ENCODE results near the gene TNS1.

Gene TNS1

GRCh38 chr2:217907266-217907665 is 95.5 kb downstream of the TNS1 start:
- DNase-seq, result no peak

DNA sequence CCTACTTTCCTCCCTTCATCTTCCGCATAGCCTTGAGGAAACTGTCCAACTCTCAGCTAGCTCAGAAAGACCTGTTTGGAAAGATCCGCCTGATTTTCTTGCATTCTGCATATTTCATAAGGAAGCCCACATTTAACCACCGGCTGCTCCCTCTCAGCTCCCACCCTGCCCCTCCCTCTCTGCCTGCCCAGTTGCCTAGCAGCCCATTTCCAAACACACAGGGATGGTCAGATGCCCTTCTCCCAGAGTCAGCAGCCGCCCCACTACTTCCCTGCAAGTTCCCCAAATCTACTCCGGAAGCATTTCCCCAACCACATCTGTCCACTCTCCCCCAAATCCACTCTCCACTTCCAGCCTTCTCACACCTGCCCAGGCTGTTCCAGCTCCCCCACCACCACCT is 96.0 kb downstream of the TNS1 start:
- DNase-seq, result no peak

DNA sequence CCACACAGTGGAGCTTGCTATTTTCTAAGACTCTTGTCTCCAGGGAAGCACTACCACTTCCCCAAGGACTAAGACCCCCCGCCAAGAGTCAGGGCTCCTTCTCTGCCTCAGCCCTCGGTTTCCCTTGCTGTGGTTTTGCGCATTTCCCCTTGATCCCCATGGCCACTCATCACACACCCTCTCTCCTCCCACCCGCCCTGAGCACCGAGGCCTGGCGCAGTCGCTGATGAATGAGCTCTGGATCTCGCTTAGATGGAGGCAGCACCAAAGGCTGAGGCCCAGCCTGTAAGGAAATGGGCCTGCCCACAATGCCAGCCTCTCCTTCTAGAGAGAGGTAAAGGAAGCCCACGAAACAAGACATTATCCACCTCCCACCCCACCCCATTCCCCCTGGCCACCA is 96.9 kb downstream of the TNS1 start:
- no peak for DNase-seq

GRCh38 chr2:217905395-217905794 is 97.4 kb downstream of the TNS1 start:
- no peak for DNase-seq

DNA sequence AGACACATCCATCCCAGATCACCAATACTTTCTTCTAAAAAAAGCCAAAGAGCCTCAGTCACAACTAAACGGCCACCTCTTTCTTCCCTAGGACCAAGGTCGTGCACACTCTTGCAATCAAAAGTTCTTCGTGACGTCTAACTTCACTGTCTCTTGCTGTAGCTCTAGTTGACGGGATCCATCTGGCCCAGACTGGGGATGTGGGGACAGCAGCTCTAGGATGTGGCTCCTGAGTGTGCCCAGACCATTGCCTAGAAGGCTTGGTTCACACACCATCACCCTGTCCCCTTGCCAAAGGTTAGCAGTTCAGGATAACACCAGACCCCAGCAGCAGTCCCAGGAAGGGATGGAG is 98.2 kb downstream of the TNS1 start:
- no peak for DNase-seq

DNA sequence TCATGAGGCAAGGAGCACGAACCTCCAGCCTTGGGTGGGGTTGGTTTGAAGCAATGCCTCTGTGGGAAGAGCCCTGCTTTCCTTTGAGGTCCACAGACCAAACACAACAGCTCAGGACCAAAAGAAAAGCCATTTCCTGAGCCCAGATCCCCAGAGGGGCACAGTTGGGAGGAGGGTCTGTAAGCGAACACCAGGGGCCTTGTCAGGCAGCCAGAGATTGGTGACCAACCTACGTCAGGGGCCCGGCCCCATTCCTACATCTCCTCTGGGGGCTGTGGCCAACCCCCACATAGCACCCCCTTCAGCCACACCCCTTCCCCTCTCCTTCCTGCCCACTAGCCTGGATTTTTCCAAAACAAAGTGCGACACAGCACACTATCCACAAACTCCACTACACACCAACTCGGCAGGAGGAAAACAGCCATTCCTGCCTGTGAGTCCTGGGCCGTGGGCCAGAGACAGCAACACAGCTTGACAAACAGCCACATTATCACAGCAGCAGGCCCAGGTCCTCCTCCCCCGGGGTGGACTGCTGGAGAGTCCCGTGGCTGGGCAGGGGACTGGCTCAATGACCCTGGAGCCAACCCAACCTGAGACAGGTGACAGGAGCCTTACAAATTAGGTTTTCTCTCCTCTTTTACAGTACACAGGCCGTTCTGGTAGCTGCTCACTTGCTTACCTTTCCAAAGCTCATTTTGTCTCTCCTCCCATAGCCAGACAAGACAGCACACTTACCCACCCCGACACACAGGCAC is 98.8 kb downstream of the TNS1 start:
- no peak for DNase-seq

DNA sequence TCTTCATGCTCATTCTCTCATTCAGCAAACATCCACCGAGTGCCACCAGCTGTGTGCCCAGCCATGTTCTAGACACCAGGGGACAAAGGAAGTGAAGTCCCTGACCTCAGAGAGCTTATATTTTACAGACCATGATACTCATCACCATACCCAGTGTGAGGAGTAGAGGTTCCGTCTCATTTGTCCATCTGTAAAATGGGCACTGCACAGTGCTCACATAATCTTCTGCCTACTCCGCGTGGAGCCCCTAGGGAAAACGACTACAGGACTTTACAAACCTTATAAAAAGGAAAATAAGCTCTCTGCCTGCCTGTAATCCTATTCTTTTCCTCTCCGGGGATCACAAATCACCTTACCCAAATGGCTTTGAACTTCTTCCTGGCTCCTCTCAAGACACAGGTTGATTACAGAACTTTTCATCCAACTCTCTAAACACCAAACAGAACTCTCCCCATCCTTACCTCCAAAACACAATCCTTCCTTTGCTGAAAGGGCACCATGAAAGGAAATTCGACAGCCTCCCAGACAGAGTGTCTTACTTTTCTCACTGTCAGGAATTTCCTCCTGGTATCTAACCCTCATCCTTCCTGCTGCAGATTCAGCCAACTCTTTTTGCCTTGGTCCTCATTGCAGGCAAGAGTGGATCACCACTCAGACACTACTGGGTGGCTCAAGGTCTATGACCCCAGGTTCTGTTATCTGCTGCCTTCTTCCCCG is 99.5 kb downstream of the TNS1 start:
- DNase-seq, result no peak

GRCh38 chr2:217902379-217903141 is 100.2 kb downstream of the TNS1 start:
- no peak for DNase-seq

DNA sequence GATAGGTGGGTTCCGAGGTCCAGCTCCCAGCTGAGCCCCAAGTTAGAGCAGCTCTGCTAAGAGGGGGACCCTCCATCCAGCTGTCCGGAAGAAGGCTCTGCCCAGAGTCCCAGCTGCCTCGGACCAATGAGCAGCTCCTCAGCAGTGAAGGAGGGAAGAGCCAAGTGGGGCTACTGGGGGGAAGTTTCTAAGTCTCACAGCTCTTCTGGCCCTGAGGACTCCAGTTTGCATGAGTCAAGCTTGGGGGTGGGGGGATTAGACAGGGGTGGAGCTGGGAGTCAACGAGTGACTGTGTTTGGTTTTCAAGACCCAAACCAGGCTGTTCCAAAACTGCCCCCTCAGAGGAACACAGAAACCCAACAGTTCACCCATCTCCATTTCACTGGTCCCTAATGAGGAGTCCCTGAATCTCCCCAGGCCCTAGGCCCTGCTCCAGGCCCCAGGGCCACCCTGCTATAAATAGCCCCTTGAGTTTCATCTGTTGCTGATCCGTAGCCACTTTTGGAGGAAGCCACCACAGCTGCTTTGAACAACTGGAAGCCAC is 100.9 kb downstream of the TNS1 start:
- DNase-seq, result no peak

GRCh38 chr2:217901400-217901799 is 101.4 kb downstream of the TNS1 start:
- no peak for DNase-seq

GRCh38 chr2:217900780-217901360 is 101.9 kb downstream of the TNS1 start:
- DNase-seq, result no peak

GRCh38 chr2:217900010-217900779 is 102.6 kb downstream of the TNS1 start:
- DNase-seq, result no peak

GRCh38 chr2:217899231-217900009 is 103.4 kb downstream of the TNS1 start:
- DNase-seq, result peak; percentile 36

- DNase-seq, result no peak
These were observed 104.7 kb downstream of the TNS1 start for GRCh38 chr2:217897816-217898806.

GRCh38 chr2:217897091-217897715 is 105.6 kb downstream of the TNS1 start:
- DNase-seq, result no peak

GRCh38 chr2:217895070-217895635 is 107.6 kb downstream of the TNS1 start:
- DNase-seq, result no peak

- DNase-seq, result no peak
These were observed 109.4 kb downstream of the TNS1 start for GRCh38 chr2:217893440-217893839.

DNA sequence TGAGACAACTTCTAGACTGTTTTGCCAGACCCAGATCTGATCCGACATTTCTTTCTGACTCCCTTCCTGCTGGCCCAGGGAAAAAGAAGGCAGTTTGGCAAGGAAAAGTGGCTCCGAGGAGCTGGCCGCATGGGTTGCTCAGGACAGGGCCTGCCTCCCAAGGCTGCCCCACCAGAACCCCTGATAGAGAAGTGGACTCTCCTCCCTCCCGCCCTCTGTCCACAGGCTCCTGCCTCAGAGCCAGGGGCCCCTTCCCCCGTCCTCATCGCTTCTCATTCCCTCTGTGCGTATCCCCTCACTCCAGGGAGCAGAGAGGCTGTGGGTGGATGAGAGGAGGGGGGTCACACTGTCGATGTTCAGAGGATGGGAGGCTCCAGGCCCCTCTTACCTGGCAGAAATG is 110.2 kb downstream of the TNS1 start:
- no peak for DNase-seq

GRCh38 chr2:217890445-217890844 is 112.3 kb downstream of the TNS1 start:
- DNase-seq, result no peak
